SKM-1 (cell line): ENCODE measurements around the gene ASAH2B.
A peak's percentile ranks its signal among the peaks of the same experiment; 100 is the strongest.
"Not testable (repeated sequence)": the region's sequence is repeated elsewhere in the genome, so short reads cannot be mapped to it uniquely, and the experiment has no call there.

Experiments used
- DNase-seq: peaks from one replicate; lab custom pipeline; 2025; ENCODE audit not compliant: unreplicated experiment; lab: John Stamatoyannopoulos, UW

Gene ASAH2B

GRCh38 chr10:50739618-50740292, at the start of gene ASAH2B:
Gene ASAH2B, plus strand, starts transcription at chr10:50739936. Its CDS starts 5,195 bp downstream, at chr10:50745131.
- peak; percentile 32 for DNase-seq

GRCh38 chr10:50697819-50698218, 41.9 kb upstream of the ASAH2B start:
- not testable (repeated sequence) for DNase-seq

GRCh38 chr10:50701947-50702346, 37.8 kb upstream of the ASAH2B start:
- DNase-seq = not testable (repeated sequence)

DNA sequence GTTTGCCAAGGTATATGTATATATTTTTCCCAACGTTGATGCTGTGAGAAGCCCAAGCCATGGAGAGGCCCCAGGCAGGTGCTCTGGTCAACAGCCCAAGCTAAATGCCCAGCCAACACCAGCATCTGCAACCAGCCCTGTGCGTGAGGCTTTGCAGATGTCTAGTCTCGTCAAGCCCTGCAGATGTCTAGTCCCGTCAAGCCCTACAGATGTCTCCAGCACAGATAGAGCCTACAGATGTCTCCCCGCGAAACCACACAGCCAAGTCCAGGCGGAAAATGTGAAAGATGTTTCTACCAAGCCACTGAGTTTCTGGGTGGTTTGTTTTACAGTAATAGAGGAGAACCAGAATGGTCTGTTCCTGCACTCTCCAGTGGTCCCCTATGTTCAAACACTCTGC, 36.7 kb upstream of the ASAH2B start:
- not testable (repeated sequence) for DNase-seq

DNA sequence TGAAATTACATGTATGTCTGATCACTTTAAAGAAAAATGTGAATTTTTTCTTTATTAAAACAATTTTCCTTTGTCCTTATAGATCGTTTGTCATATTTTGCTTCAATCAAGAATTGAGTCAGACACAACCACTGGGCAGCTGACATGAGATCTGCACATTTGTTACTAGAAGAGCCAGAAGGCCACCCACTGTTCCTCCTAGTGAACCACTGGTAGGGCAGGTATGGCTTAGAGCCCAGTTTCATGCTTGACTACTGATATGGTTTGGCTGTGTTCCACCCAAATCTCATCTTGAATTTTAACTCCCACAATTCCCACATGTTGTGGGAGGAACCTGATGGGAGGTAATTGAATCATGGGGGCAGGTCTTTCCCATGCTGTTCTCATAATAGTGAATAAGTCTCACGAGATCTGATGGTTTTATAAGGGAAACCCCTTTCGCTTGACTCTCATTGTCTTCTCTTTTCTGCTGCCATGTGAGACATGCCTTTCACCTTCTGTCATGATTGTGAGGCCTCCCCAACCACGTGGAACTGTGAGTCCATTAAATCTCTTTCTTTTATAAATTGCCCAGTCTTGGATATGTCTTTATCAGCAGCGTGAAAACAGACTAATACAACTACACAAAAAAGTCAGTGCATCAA, 35.2 kb upstream of the ASAH2B start:
- not testable (repeated sequence) for DNase-seq

GRCh38 chr10:50706006-50706405, 33.7 kb upstream of the ASAH2B start:
- DNase-seq = not testable (repeated sequence)

GRCh38 chr10:50710241-50710640, 29.5 kb upstream of the ASAH2B start:
- DNase-seq = not testable (repeated sequence)

DNA sequence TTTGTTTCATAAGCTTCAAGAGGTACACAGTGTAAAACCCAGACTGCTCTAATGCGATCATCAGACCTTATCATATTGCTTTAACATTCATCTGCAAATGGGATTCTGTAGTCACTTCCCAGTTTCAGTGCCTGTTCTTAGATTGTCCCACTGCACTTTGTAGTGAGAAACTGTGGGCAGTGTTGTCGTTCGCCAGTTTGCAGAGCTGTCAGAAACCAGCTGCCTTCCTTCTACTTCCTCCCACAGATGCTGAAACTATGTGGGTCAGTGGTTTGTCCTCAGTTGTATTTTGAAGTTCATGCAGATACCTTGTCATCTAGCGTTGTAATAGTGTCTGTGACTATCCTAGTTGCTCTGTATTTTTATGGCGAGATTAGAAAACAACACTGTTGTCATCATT, 15.9 kb upstream of the ASAH2B start:
- DNase-seq = peak; percentile 2

DNA sequence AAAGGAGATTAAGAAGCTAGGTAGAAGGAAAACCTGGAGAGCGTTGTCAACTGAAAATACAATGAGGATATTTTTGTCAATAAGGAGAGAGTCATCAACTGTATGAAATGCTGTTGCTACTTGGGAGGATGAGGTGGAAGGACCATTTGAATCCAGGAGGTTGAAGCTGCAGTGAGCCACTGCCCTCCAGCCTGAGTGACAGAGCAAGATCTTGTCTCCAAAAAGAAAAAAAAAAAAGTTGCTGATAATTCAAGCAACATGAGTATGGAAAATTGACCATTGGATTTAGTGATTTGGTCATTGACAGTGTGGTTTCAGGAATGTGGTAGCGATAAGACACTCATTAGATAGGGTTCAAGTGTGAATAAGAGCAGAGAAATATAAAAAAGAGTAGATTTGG, 11.6 kb upstream of the ASAH2B start:
- not testable (repeated sequence) for DNase-seq

DNA sequence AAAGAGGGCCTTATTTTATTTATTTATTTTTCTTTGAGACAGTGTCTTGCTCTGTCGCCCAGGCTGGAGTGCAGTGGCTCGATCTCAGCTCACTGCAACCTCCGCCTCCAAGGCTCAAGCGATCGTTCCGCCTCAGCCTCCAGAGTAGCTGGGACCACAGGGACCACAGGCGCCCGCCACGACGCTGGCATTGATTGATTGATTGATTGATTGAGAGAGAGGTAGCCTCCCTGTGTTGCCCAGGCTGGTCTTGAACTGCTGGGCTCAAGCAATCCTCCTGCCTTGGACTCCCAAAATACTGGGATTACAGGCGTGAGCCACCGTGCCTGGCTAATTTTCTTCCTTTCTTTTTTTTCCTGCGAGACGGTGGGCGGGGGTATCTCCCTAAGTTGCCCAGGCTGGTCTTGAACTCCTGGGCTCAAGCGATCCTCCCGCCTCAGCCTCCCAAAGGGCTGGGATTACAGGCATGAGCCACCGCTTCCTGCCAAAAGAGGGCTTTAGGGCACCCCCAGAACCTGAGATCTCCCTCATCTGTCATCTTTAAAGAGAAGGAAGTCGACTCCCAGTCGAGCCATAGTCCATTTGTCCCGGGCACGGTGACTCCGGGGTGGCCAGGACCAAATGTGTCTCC, 634 bp upstream of the ASAH2B start:
- not testable (repeated sequence) for DNase-seq

DNA sequence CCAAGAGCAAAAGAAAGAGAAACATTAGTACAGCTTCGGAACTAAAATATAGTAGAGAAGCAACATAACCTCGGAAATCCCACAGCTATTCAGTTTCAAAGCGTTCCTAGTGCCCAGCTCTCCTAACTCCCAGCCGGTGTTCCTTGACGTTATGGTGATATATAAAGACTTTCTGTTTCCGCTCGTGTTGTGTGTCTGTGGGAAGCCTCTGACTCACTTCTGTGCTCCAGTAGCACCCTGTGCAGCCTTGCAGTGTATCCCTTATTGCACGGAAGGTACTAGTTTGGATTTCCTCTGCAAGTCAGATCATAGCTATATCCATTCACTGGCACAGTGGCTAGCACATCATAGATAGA, 535 bp downstream of the ASAH2B start:
- DNase-seq = no peak

- DNase-seq = not testable (repeated sequence)
Observed at GRCh38 chr10:50742820-50743219, 3.1 kb downstream of the ASAH2B start.

DNA sequence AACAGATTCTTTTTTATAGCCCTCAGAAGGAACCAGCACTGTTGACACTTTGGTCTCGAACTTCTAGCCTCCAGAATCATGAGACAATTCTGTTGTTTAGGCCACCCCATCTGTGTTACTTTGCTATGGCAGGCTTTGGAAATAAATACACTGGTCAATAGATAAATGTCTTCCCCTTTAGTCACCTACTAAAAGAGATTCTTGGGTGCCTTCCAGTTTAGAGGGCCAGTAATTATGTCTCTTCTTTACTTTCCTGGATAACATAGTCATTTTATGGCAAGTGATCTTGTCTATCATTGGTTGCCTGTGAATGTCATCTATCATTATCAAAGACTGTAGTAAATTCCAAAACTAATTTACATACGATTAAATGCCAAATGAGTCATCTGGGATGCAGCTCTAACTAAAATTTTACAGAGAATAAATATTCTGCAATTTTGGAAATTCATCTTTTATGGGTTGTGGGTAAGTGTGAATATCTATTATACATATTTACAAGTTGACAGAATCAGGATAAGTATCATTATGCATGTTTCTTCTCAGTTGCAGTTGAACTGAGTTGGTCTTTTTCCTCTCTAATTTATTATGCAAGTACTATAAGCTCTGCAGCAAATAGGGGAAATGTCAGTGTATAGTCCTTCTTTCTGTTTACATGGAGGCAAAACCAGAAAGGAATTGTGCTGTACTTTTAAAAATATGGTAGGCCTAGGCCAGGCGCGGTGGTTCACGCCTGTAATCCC, 27.2 kb downstream of the ASAH2B start:
- DNase-seq = not testable (repeated sequence)

DNA sequence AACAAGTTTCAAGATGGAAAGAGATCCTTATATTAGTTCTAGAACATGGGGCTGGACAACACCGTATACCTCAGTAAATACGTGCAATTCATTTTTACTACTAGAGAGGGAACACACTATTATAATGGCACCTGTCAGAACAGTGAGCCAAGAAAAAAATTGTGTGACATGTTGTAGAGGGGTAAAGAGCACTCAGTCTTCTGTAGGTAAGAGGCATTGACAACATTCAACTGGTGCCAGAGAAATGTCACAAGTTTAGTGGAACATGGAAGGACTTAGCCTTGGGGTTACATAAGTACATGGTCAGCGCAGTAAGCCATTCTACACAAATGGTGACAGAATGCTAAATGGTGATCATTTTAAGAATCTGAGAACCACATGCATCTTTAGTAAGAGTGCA, 32.3 kb downstream of the ASAH2B start:
- DNase-seq = not testable (repeated sequence)

DNA sequence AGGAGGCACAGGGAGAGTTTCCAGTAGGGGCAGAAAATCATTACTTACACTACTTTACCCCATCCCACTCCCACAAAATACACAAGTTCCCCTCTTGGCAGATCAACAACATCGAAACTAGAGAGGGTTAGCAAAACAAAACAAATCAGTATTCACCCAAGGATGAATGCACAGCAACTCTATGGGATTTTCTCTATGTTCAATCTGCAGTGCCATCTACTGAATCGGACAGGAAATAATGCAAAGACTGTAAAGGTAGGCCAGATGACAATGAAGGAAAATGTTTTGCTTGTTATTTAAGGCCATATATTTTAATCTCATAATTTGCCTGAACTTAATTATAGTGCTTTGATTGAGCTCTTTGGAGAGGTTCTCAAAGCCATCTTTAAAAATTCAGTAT, 35.1 kb downstream of the ASAH2B start:
- not testable (repeated sequence) for DNase-seq

DNA sequence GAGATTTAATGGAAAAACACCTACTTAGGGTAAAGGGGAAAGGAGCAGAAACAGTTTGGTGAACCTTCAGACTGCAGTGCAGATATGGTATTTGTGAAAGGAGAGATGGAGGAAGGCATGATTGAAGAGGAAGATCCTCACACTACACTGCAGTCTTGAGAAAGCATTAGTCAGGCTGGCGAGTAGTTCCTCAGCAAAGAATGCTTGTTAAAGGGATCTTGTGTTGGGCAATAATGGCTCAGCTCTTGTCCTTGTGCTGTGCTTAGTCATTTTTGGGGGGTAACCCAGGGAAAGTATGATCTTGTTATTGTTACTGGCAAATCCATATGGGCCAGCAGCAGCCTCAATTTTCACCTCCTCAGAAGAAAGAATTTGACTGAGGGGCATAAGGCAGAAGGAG, 40.3 kb downstream of the ASAH2B start:
- peak; percentile 41 for DNase-seq

GRCh38 chr10:50782017-50782416, 42.3 kb downstream of the ASAH2B start:
- DNase-seq = not testable (repeated sequence)

DNA sequence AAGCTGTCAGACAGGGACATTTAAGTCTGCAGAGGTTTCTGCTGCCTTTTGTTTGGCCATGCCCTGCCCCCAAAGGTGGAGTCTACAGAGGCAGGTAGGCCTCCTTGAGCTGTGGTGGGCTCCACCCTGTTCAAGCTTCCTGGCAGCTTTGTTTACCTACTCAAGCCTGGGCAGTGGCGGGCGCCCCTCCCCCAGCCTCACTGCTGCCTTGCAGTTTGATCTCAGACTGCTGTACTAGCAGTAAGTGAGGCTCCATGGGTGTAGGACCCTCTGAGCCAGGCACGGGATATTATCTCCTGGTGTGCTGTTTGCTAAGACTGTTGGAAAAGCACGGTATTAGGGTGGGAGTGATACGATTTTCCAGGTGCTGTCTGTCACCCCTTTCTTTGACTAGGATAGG, 48.2 kb downstream of the ASAH2B start:
- DNase-seq = not testable (repeated sequence)

DNA sequence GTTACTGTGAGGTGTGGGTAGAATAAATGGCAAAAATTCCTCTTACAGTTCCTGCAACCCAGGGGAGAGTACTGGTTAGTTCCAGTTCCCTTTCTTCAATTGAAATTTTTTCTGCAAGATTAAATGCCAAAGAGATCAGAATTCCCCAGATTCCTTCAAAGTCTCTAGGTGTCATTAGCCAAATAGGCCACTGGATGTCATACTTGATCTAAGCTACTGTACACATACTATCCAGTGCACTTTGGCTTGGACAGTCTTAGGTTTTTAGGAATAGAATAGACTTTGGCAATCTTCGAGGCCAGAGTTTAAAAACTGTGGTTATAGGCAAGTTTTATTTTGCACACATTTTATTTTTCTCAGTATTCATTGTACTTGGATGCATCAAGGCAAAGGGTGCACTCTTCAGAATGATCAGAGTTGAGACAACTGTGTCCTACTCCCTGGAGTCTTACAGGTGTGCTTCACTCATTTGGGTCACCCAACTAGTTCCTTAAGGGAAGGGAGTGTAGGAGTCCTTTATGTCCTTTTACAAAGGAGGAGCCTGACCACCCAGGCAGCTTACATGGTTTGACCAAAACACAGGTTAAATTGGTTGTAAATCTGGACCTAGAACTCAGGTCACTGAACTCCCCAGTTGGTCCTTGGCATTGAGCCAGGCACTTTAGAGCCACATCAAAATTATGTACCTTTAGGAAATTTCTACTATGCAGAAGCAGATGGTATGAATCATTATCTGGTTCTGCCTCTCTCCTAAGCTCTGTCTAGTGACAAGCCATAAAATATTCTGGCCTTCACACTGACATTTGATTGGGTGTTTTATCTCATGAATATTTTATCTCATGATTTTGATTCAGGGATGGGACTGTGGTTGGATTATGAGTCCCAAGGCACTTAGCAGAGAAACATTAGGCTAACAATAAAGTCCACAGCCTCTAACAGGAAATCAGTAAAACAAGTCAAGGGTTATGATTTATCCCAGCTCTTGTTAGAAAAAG, 49.5 kb downstream of the ASAH2B start:
- DNase-seq = peak; percentile 2

DNA sequence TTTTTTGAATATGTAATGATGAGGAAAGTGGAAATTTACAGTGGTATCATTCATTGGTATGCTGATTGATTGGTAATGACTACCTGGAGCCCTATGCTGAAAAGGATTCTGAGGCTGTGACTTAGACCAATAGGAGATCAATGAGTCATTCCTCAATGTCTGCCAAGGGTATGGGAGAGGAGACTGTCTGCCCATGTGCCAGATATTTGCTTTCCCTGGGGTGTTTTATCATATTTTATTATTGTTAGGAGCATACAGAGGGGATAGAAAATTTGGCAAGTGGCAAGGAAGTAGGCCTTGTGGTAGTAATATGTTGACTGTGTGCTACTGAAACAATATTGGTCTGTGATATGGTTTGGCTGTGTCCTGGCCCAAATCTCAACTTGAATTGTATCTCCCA, 54.8 kb downstream of the ASAH2B start:
- DNase-seq = no peak
